SK-N-SH (cell line): ENCODE measurements around the gene C1GALT1.

Experiments used
- CTCF ChIP-seq: fragments of 200-600 bp; sonication (generic); IDR thresholded peaks from 2 replicates; pipeline ENCODE4 v1.6.1; 2017; ENCODE audit warnings: antibody characterized with exemption, mild to moderate bottlenecking, moderate library complexity
- EZH2phosphoT487 ChIP-seq: fragments of 200-600 bp; sonication (generic); IDR thresholded peaks from 2 replicates; pipeline ENCODE4 v1.6.1; 2017; ENCODE audit warnings: low read depth, mixed run types, mild to moderate bottlenecking, antibody characterized with exemption, moderate library complexity, borderline replicate concordance
- FOXM1 ChIP-seq: IDR thresholded peaks from 2 replicates; pipeline ENCODE4 v1.4.0; 2012; ENCODE audit warnings: low read depth, mild to moderate bottlenecking
- GABPA ChIP-seq: IDR thresholded peaks from 2 replicates; pipeline ENCODE4 v1.4.0; 2012; ENCODE audit warnings: low read depth, mild to moderate bottlenecking
- JUND ChIP-seq: IDR thresholded peaks from 2 replicates; pipeline ENCODE4 v1.4.0; 2012
- REST ChIP-seq: IDR thresholded peaks from 2 replicates; pipeline ENCODE4 v1.6.1; 2012; ENCODE audit warnings: mild to moderate bottlenecking, low read depth, low read length, moderate library complexity
- SIN3A ChIP-seq: IDR thresholded peaks from 2 replicates; pipeline ENCODE4 v1.6.1; 2012; ENCODE audit warnings: low read depth, mild to moderate bottlenecking, low read length, moderate library complexity, borderline replicate concordance
- ZBTB33 ChIP-seq: IDR thresholded peaks from 2 replicates; pipeline ENCODE4 v1.4.0; 2012; ENCODE audit warnings: low read depth, borderline replicate concordance

- TF ChIP-seq EZH2phosphoT487 (no peak), CTCF (no peak), SIN3A (no peak), JUND (no peak), FOXM1 (no peak), ZBTB33 (no peak), GABPA (no peak), REST (no peak)
Observed at GRCh38 chr7:7271094-7271874, 88.9 kb downstream of the C1GALT1 start.
